ENCODE measurements around the gene POLR3F. TPM values are rescaled to one million over a fixed set of nuclear protein-coding genes. Genes with fewer than 3 reads are reported as not detected.
"Not testable (repeated sequence)": the region's sequence is repeated elsewhere in the genome, so short reads cannot be mapped to it uniquely, and the experiment has no call there.

The POLR3F gene
- total and polyA plus RNA-seq, 2 experiments from 2014 or later, result 9.1 to 10.8 TPM

DNA sequence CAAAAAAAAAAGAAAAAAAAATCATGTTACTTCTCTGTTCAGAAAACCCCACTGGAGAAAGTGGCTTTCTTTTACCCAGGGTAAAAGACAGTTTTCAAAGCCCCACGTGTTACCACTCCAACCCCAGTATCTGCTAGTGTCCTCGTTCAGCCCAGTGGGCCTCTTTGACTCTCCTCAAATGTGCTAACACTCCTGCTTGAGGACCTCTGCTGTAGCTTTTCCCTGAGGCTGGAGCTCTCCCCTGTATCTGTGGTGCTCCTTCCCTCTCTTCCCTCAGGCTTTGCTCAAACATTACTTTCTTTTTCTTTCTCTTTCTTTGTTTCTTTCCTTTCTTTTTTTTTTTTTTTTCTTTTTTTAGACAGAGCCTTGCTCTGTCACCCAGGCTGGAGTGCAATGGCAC lies 55.9 kb downstream of the POLR3F start:
- H3K4me2 ChIP-seq, result no peak overlapping the region
- H3K79me2 ChIP-seq, result no peaks in the 10 kb centered on the region
- H4K20me1 ChIP-seq (ENCODE audit: insufficient read depth, poor library complexity, severe bottlenecking), result no peaks in the 10 kb centered on the region
- 92% methylated on average over 2 of the region's 2 CpGs for WGBS (ENCODE audit: low lambda C conversion rate, missing lambda C conversion rate)
- H3K9me3 ChIP-seq (ENCODE audit: low read depth), result no peaks in the 10 kb centered on the region
- no peak overlapping the region for H3K27ac ChIP-seq
- no peaks in the 10 kb centered on the region for H3K36me3 ChIP-seq (replicated peaks; ENCODE audit: insufficient read depth, low read depth)
- H3K4me3 ChIP-seq, result no peak overlapping the region
- H3K27me3 ChIP-seq, result no peaks in the 10 kb centered on the region
- TF ChIP-seq EZH2 (IDR thresholded peaks at IDR 0.05; ENCODE audit: borderline replicate concordance), result no peak
- TF ChIP-seq, protein P1, sequence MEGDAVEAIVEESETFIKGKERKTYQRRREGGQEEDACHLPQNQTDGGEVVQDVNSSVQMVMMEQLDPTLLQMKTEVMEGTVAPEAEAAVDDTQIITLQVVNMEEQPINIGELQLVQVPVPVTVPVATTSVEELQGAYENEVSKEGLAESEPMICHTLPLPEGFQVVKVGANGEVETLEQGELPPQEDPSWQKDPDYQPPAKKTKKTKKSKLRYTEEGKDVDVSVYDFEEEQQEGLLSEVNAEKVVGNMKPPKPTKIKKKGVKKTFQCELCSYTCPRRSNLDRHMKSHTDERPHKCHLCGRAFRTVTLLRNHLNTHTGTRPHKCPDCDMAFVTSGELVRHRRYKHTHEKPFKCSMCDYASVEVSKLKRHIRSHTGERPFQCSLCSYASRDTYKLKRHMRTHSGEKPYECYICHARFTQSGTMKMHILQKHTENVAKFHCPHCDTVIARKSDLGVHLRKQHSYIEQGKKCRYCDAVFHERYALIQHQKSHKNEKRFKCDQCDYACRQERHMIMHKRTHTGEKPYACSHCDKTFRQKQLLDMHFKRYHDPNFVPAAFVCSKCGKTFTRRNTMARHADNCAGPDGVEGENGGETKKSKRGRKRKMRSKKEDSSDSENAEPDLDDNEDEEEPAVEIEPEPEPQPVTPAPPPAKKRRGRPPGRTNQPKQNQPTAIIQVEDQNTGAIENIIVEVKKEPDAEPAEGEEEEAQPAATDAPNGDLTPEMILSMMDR (IDR thresholded peaks at IDR 0.05; ENCODE audit: poor library complexity), result no peak
- no peak for TF ChIP-seq EZH2phosphoT487 (IDR thresholded peaks at IDR 0.05; ENCODE audit: low read depth, severe bottlenecking, unreplicated experiment)
- no peaks in the 10 kb centered on the region for H3K9me2 ChIP-seq (replicated peaks; ENCODE audit: insufficient read depth)
- no peak overlapping the region for H2AFZ ChIP-seq
- H3K4me1 ChIP-seq (ENCODE audit: insufficient read depth), result no peaks in the 10 kb centered on the region
- DNase-seq (ENCODE audit: low spot score), result no peak

DNA sequence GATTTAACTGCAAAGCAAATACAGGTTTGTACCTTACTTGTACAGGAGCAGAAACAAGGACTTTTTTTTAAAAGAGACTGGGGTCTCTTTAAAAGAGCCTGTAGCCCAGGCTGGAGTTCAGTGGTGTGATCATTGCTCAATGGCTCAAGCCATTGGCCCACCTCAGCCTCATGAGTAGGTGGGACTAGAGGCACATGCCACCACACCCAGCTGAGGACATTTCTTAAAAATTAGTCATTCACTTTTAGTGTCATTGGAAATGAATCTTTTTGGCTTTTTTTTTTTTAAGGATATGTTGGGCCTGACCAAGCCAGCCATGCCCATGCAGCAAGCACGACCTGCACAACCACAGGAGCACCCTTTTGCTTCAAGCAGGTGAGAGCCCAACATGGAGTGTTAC lies 57.5 kb downstream of the POLR3F start:
- no peak overlapping the region for H3K4me2 ChIP-seq
- H3K27me3 ChIP-seq, result no peaks in the 10 kb centered on the region
- H3K9me2 ChIP-seq (replicated peaks; ENCODE audit: insufficient read depth), result no peaks in the 10 kb centered on the region
- no peaks in the 10 kb centered on the region for H3K79me2 ChIP-seq
- H4K20me1 ChIP-seq (ENCODE audit: insufficient read depth, poor library complexity, severe bottlenecking), result no peaks in the 10 kb centered on the region
- H3K4me3 ChIP-seq, result no peak overlapping the region
- TF ChIP-seq, protein P1 (IDR thresholded peaks at IDR 0.05; ENCODE audit: poor library complexity), result no peak
- no peak for TF ChIP-seq EZH2phosphoT487 (IDR thresholded peaks at IDR 0.05; ENCODE audit: low read depth, severe bottlenecking, unreplicated experiment)
- TF ChIP-seq EZH2 (IDR thresholded peaks at IDR 0.05; ENCODE audit: borderline replicate concordance), result no peak
- no peak overlapping the region for H3K27ac ChIP-seq
- no peaks in the 10 kb centered on the region for H3K36me3 ChIP-seq (replicated peaks; ENCODE audit: insufficient read depth, low read depth)
- WGBS (ENCODE audit: low lambda C conversion rate, missing lambda C conversion rate), result 100% methylated on average over 1 of the region's 1 CpG
- no peak for DNase-seq (ENCODE audit: low spot score)
- no peaks in the 10 kb centered on the region for H3K9me3 ChIP-seq (ENCODE audit: low read depth)
- H3K4me1 ChIP-seq (ENCODE audit: insufficient read depth), result no peaks in the 10 kb centered on the region
- H2AFZ ChIP-seq, result no peak overlapping the region

DNA sequence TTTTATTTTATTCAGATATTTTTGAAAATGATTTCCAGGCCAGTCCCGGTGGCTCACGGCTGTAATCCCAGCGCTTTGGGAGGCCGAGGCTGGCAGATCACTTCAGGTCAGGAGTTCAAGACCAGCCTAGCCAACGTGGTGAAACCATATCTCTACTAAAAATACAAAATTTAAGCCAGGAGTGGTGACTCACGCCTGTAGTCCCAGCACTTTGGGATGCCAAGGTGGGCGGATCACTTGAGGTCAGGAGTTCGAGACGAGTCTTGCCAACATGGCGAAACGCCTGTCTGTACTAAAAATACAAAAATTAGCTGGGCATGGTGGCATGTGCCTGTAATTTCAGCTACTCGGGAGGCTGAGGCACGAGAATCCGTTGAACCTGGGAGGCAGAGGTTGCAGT lies 59.6 kb downstream of the POLR3F start:
- not testable (repeated sequence) for H3K4me2 ChIP-seq; H3K36me3 ChIP-seq (replicated peaks; ENCODE audit: insufficient read depth, low read depth); H3K4me3 ChIP-seq; DNase-seq (ENCODE audit: low spot score); H3K27ac ChIP-seq; H3K9me3 ChIP-seq (ENCODE audit: low read depth); H3K9me2 ChIP-seq (replicated peaks; ENCODE audit: insufficient read depth); H3K79me2 ChIP-seq; H3K27me3 ChIP-seq; H4K20me1 ChIP-seq (ENCODE audit: insufficient read depth, poor library complexity, severe bottlenecking); H2AFZ ChIP-seq; H3K4me1 ChIP-seq (ENCODE audit: insufficient read depth)
- WGBS (ENCODE audit: low lambda C conversion rate, missing lambda C conversion rate), result 83% methylated on average over 14 of the region's 14 CpGs

DNA sequence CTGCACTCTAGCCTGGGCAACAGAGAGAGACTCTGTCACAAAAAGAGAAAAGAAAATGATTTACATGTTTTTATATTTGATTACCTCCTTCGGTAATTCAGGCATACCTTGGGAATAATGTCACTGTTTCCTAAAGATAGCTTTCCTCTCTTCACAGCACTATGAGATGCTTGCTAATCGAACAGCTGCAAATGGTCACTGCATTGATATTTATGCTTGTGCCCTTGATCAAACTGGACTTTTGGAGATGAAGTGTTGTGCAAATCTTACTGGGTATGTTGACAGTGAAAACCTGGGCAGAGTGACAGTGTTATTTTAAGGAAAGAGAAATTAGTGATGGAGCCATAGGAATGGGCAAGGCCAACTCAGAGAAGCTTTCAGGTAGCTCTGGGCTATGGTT lies 60.1 kb downstream of the POLR3F start:
- Histone ChIP-seq H3K9me2 (replicated peaks; ENCODE audit: insufficient read depth) (no peaks in the 10 kb centered on the region), H4K20me1 (ENCODE audit: insufficient read depth, poor library complexity, severe bottlenecking) (no peaks in the 10 kb centered on the region), H3K27me3 (no peaks in the 10 kb centered on the region), H3K4me1 (ENCODE audit: insufficient read depth) (no peaks in the 10 kb centered on the region), H3K36me3 (replicated peaks; ENCODE audit: insufficient read depth, low read depth) (peaks cover 5% of the 10 kb centered on the region), H3K9me3 (ENCODE audit: low read depth) (no peaks in the 10 kb centered on the region), H3K27ac (no peak overlapping the region), H3K4me3 (no peak overlapping the region), H3K79me2 (no peaks in the 10 kb centered on the region), H3K4me2 (no peak overlapping the region), H2AFZ (no peak overlapping the region)
- no peak for DNase-seq (ENCODE audit: low spot score)
- TF ChIP-seq EZH2 (IDR thresholded peaks at IDR 0.05; ENCODE audit: borderline replicate concordance), result no peak
- TF ChIP-seq, protein P1 (IDR thresholded peaks at IDR 0.05; ENCODE audit: poor library complexity), result no peak
- TF ChIP-seq EZH2phosphoT487 (IDR thresholded peaks at IDR 0.05; ENCODE audit: low read depth, severe bottlenecking, unreplicated experiment), result no peak
- 98% methylated on average over 2 of the region's 2 CpGs for WGBS (ENCODE audit: low lambda C conversion rate, missing lambda C conversion rate)
